H9 (cell line): ENCODE measurements around the gene ANKRD34A. TPM values are rescaled to one million over a fixed set of nuclear protein-coding genes. Genes with fewer than 3 reads are reported as not detected.

ENCODE experiments used
- DNase-seq: peaks from one replicate; pipeline ENCODE4 v3.0.0-alpha.2; 2017
- H2AFZ ChIP-seq: one replicate; pipeline ENCODE4 v1.6.1; 2013; ENCODE audit warnings: mild to moderate bottlenecking, low read length, control low read depth, moderate library complexity
- H2AK5ac ChIP-seq: 2 replicates; pipeline ENCODE4 v1.6.1; 2013; ENCODE audit warnings: low read length, control low read depth, mixed read lengths; ENCODE audit not compliant: insufficient read length
- H2BK120ac ChIP-seq: one replicate; pipeline ENCODE4 v1.6.1; 2013; ENCODE audit warnings: low read depth, mild to moderate bottlenecking, low read length, control low read depth, inconsistent platforms; ENCODE audit not compliant: poor library complexity, severe bottlenecking
- H2BK12ac ChIP-seq: 2 replicates; pipeline ENCODE4 v1.6.1; 2013; ENCODE audit warnings: low read length, control low read depth, mixed read lengths, low read depth; ENCODE audit not compliant: insufficient read length
- H2BK15ac ChIP-seq: 2 replicates; pipeline ENCODE4 v1.6.1; 2013; ENCODE audit warnings: low read depth, low read length, control low read depth
- H2BK20ac ChIP-seq: one replicate; pipeline ENCODE4 v1.6.1; 2013; ENCODE audit warnings: low read depth, mild to moderate bottlenecking, low read length, control low read depth, inconsistent platforms; ENCODE audit not compliant: poor library complexity, severe bottlenecking
- H2BK5ac ChIP-seq: 2 replicates; pipeline ENCODE4 v1.6.1; 2013; ENCODE audit warnings: low read length, control low read depth, mixed read lengths; ENCODE audit not compliant: insufficient read length
- H3K14ac ChIP-seq: 2 replicates; pipeline ENCODE4 v1.6.1; 2013; ENCODE audit warnings: low read length, control low read depth; ENCODE audit not compliant: insufficient read depth
- H3K18ac ChIP-seq: 2 replicates; pipeline ENCODE4 v1.6.1; 2013; ENCODE audit warnings: low read depth, mild to moderate bottlenecking, mixed read lengths, low read length, control low read depth; ENCODE audit not compliant: insufficient read length
- H3K23ac ChIP-seq: 2 replicates; pipeline ENCODE4 v1.6.1; 2013; ENCODE audit warnings: low read length, control low read depth, mixed read lengths, low read depth; ENCODE audit not compliant: insufficient read length
- H3K23me2 ChIP-seq: 2 replicates; pipeline ENCODE4 v1.6.1; 2013; ENCODE audit warnings: low read depth, mild to moderate bottlenecking, mixed read lengths, low read length, control low read depth; ENCODE audit not compliant: insufficient read length, poor library complexity, severe bottlenecking
- H3K27ac ChIP-seq: 2 replicates; pipeline ENCODE4 v1.5.1; 2013; ENCODE audit warnings: low read length, control low read depth, mixed read lengths, low read depth; ENCODE audit not compliant: insufficient read length
- H3K27me3 ChIP-seq: 2 replicates; pipeline ENCODE4 v1.6.1; 2013; ENCODE audit warnings: low read length, control low read depth, inconsistent platforms; ENCODE audit not compliant: insufficient read depth
- H3K4ac ChIP-seq: 2 replicates; pipeline ENCODE4 v1.6.1; 2013; ENCODE audit warnings: low read depth, mild to moderate bottlenecking, control low read depth, inconsistent platforms, low read length, moderate library complexity
- H3K4me1 ChIP-seq: 2 replicates; pipeline ENCODE4 v1.6.1; 2013; ENCODE audit warnings: low read length, control low read depth, inconsistent platforms; ENCODE audit not compliant: insufficient read depth
- H3K4me2 ChIP-seq: 2 replicates; pipeline ENCODE4 v1.6.1; 2013; ENCODE audit warnings: low read length, control low read depth, mixed read lengths; ENCODE audit not compliant: insufficient read length, insufficient read depth
- H3K56ac ChIP-seq: 2 replicates; pipeline ENCODE4 v1.6.1; 2013; ENCODE audit warnings: low read depth, mild to moderate bottlenecking, mixed read lengths, low read length, control low read depth; ENCODE audit not compliant: insufficient read length
- H3K79me1 ChIP-seq: 2 replicates; pipeline ENCODE4 v1.6.1; 2013; ENCODE audit warnings: low read depth, mild to moderate bottlenecking, moderate library complexity, low read length, control low read depth, inconsistent platforms; ENCODE audit not compliant: insufficient read depth, poor library complexity, severe bottlenecking
- H3K79me2 ChIP-seq: 2 replicates; pipeline ENCODE4 v1.6.1; 2013; ENCODE audit warnings: low read length, control low read depth, inconsistent platforms; ENCODE audit not compliant: insufficient read depth
- H3K9ac ChIP-seq: 2 replicates; pipeline ENCODE4 v1.6.1; 2013; ENCODE audit warnings: low read length, control low read depth, mixed read lengths; ENCODE audit not compliant: insufficient read length; ENCODE audit errors: extremely low read depth
- H3K9me3 ChIP-seq: one replicate; pipeline ENCODE4 v1.6.1; 2013; ENCODE audit warnings: low read depth, low read length, inconsistent platforms; ENCODE audit not compliant: control insufficient read depth
- H3T11ph ChIP-seq: one replicate; pipeline ENCODE4 v1.6.1; 2013; ENCODE audit warnings: mild to moderate bottlenecking, low read length, control low read depth, inconsistent platforms
- H4K20me1 ChIP-seq: one replicate; pipeline ENCODE4 v1.6.1; 2013; ENCODE audit not compliant: control insufficient read depth, insufficient read length, insufficient read depth
- H4K5ac ChIP-seq: 2 replicates; pipeline ENCODE4 v1.6.1; 2013; ENCODE audit warnings: low read depth, mild to moderate bottlenecking, mixed read lengths, low read length, control low read depth; ENCODE audit not compliant: insufficient read length
- H4K8ac ChIP-seq: replicated peaks from 2 replicates; pipeline ENCODE4 v1.6.1; 2013; ENCODE audit warnings: low read length, control low read depth, mixed read lengths, low read depth; ENCODE audit not compliant: insufficient read length
- H4K91ac ChIP-seq: 2 replicates; pipeline ENCODE4 v1.6.1; 2013; ENCODE audit warnings: low read depth, mild to moderate bottlenecking, moderate library complexity, mixed read lengths, low read length, control low read depth; ENCODE audit not compliant: insufficient read length
- H3K27ac Mint-ChIP-seq, 3 experiments: 2 replicates in 2 of 3; 3 replicates in 1 of 3; pipeline ENCODE4 v1.8.0; 2020 to 2021; ENCODE audit warnings: mixed read lengths in 3 of 3, mild to moderate bottlenecking in 1 of 3, moderate library complexity in 1 of 3
- H3K27me3 Mint-ChIP-seq: 2 replicates; pipeline ENCODE4 v1.8.0; 2021; ENCODE audit warnings: low read depth, mild to moderate bottlenecking, moderate library complexity, mixed read lengths
- H3K36me3 Mint-ChIP-seq, 3 experiments: 2 replicates in 2 of 3; 3 replicates in 1 of 3; pipeline ENCODE4 v1.8.0; 2020 to 2021; ENCODE audit warnings: low read depth in 3 of 3, mixed read lengths in 3 of 3; ENCODE audit not compliant: insufficient read depth in 1 of 3
- H3K4me1 Mint-ChIP-seq, 2 experiments: 2 replicates each; pipeline ENCODE4 v1.8.0; 2020; ENCODE audit warnings: mixed read lengths in 2 of 2
- H3K4me3 Mint-ChIP-seq, 2 experiments: 2 replicates in 1 of 2; 3 replicates in 1 of 2; pipeline ENCODE4 v1.8.0; 2020 to 2021; ENCODE audit warnings: mild to moderate bottlenecking in 2 of 2, mixed read lengths in 2 of 2, moderate library complexity in 1 of 2
- H3K9me3 Mint-ChIP-seq, 2 experiments: 2 replicates in 1 of 2; 3 replicates in 1 of 2; pipeline ENCODE4 v1.8.0; 2020; ENCODE audit warnings: mild to moderate bottlenecking in 2 of 2, mixed read lengths in 2 of 2, moderate library complexity in 1 of 2
- WGBS: extraction: QIAGEN DNeasy Blood & Tissue Kit; methylation state at CpG from one replicate; pipeline ENCODE4 v1.1.7; 2013; ENCODE audit warnings: missing lambda C conversion rate, low lambda C conversion rate, mixed read lengths; ENCODE audit not compliant: insufficient read length; ENCODE audit errors: extremely low coverage; 5-methylcytosine and 5-hydroxymethylcytosine counted together
- total RNA-seq: library from RNA; stranded (reverse); gene quantifications from 2 replicates; pipeline ENCODE4 v1.2.1, GENCODE V29; 2021
- TF ChIP-seq, protein P1 (sequence below): fragments of 200-600 bp; sonication (generic); conservative IDR thresholded peaks from 3 replicates; pipeline ENCODE4 v1.8.0; 2021; ENCODE audit warnings: antibody characterized with exemption, mild to moderate bottlenecking

ANKRD34A gene
- total RNA-seq, 1 experiment from 2014 or later, result 0.39 TPM

DNA sequence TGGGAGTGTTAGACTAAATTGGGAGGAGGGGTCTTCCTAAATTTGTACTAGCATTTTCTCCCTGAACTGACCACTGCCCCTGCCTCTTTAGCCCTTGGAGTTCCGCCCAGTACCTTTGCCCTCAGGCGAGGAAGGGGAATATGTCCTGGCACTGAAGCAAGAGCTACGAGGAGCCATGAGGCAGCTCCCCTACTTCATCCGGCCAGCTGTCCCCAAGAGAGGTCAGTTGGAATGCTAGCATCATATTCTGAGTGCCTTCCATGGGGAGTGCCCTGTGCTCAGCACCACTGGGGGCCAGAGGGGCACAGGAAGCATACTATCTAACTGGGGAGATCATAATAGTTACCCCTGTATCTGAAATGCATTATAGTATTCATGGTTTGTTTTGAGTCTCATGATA lies 10.8 kb upstream of the ANKRD34A start:
- WGBS, result no CpG with 5 or more reads among the region's 4 CpGs
- Histone ChIP-seq H3K56ac (no peak overlapping the region), H3T11ph (no peak overlapping the region), H2AK5ac (no peak overlapping the region), H3K4me1 (peaks cover 7% of the 10 kb centered on the region), H4K8ac (no peak overlapping the region), H2BK5ac (no peak overlapping the region), H2BK120ac (no peak overlapping the region), H2AFZ (no peak overlapping the region), H4K5ac (no peak overlapping the region), H4K20me1 (no peaks in the 10 kb centered on the region), H3K27me3 (no peaks in the 10 kb centered on the region), H3K27ac (no peak overlapping the region), H3K79me1 (no peaks in the 10 kb centered on the region), H3K18ac (no peak overlapping the region), H3K4me2 (no peak overlapping the region), H3K79me2 (no peaks in the 10 kb centered on the region), H2BK15ac (no peak overlapping the region), H3K23ac (no peak overlapping the region), H3K9ac (no peak overlapping the region), H3K9me3 (no peaks in the 10 kb centered on the region), H3K4ac (no peak overlapping the region), H2BK20ac (no peak overlapping the region), H3K23me2 (no peaks in the 10 kb centered on the region), H4K91ac (no peak overlapping the region), H2BK12ac (no peak overlapping the region), H3K14ac (0 out of 2 replicates have a peak overlapping the region, but pooled peaks have one; percentile 24)
- Mint-ChIP-seq H3K4me1 (peaks cover 0 to 6% of the 10 kb centered on the region in 2 experiments; a peak in 2 of 4 replicates), H3K27me3 (no peaks in the 10 kb centered on the region), H3K27ac (no peak overlapping the region; a peak in 2 of 7 replicates), H3K9me3 (no peaks in the 10 kb centered on the region), H3K36me3 (no peaks in the 10 kb centered on the region), H3K4me3 (no peak overlapping the region)
- TF ChIP-seq, protein P1, sequence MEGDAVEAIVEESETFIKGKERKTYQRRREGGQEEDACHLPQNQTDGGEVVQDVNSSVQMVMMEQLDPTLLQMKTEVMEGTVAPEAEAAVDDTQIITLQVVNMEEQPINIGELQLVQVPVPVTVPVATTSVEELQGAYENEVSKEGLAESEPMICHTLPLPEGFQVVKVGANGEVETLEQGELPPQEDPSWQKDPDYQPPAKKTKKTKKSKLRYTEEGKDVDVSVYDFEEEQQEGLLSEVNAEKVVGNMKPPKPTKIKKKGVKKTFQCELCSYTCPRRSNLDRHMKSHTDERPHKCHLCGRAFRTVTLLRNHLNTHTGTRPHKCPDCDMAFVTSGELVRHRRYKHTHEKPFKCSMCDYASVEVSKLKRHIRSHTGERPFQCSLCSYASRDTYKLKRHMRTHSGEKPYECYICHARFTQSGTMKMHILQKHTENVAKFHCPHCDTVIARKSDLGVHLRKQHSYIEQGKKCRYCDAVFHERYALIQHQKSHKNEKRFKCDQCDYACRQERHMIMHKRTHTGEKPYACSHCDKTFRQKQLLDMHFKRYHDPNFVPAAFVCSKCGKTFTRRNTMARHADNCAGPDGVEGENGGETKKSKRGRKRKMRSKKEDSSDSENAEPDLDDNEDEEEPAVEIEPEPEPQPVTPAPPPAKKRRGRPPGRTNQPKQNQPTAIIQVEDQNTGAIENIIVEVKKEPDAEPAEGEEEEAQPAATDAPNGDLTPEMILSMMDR, result no peak
- no peak for DNase-seq
